Thyroid gland (tissue), 4 donors: ENCODE measurements around the gene RAP1GAP2. TPM values are rescaled to one million over a fixed set of nuclear protein-coding genes. Genes with fewer than 3 reads are reported as not detected.
"Not testable (repeated sequence)": the region's sequence is repeated elsewhere in the genome, so short reads cannot be mapped to it uniquely, and the experiment has no call there.

Experiments used
- DNase-seq, 2 donors: peaks; one replicate each; pipeline ENCODE4 v3.0.0-alpha.2; 2019
- H3K27ac ChIP-seq, 3 donors: fragments of 200-600 bp; sonication (generic); 1 replicate in 2 of 3; 2 replicates in 1 of 3; pipeline ENCODE4 v1.5.1; 2016 to 2019; ENCODE audit warnings: mild to moderate bottlenecking in 1 of 3, moderate library complexity in 1 of 3
- H3K27me3 ChIP-seq: fragments of 200-600 bp; sonication (generic); one replicate; pipeline ENCODE4 v1.5.1; 2019
- H3K36me3 ChIP-seq, 2 donors: fragments of 200-600 bp; sonication (generic); one replicate each; pipeline ENCODE4 v1.5.1; 2016 to 2019
- H3K4me1 ChIP-seq, 2 donors: fragments of 200-600 bp; sonication (generic); one replicate each; pipeline ENCODE4 v1.5.1; 2017 to 2019
- H3K4me3 ChIP-seq, 3 donors: fragments of 200-600 bp; sonication (generic); replicated peaks in 1 of 3; 1 replicate in 2 of 3; 2 replicates in 1 of 3; pipeline ENCODE4 v1.5.1; 2016; ENCODE audit warnings: mild to moderate bottlenecking in 1 of 3
- H3K9me3 ChIP-seq: fragments of 200-600 bp; sonication (generic); one replicate; pipeline ENCODE4 v1.5.1; 2017
- CTCF ChIP-seq, 6 experiments: fragments of 200-600 bp in 3 of 6; fragments of 450-650 bp in 3 of 6; sonication (generic) in 3 of 6; IDR thresholded peaks; one replicate each; pipeline ENCODE4 v1.5.1; 2016 to 2019; ENCODE audit warnings: antibody characterized with exemption in 6 of 6, mild to moderate bottlenecking in 2 of 6, inconsistent platforms in 1 of 6, moderate library complexity in 1 of 6
- POLR2A ChIP-seq, 2 donors: fragments of 450-650 bp; IDR thresholded peaks; one replicate each; pipeline ENCODE4 v1.6.1; 2017; ENCODE audit warnings: antibody characterized with exemption in 2 of 2, mild to moderate bottlenecking in 2 of 2, moderate library complexity in 1 of 2
- WGBS, 2 donors: methylation state at CpG; one replicate each; pipeline ENCODE4 v1.1.5; 2017; 5-methylcytosine and 5-hydroxymethylcytosine counted together
- intact Hi-C: fragments of 100-400 bp; cut with DNase I; formaldehyde crosslinking; loops from one replicate; pipeline ENCODE4 v1.15.1; 2023
- total RNA-seq, 4 donors: library from RNA; depleted of rRNA; stranded (reverse); fragments of >200 nt; gene quantifications; one replicate each; pipeline ENCODE4 v1.2.3, GENCODE V29; 2016

The RAP1GAP2 gene
- total RNA-seq, 4 donors from 2014 or later: 5.9 to 8.4 (median 6.8) TPM

- 65 to 72% methylated on average over 5 of the region's 5 CpGs for WGBS, 2 donors
- TF ChIP-seq POLR2A (IDR thresholded peaks at IDR 0.05) (no peak), CTCF (IDR thresholded peaks at IDR 0.05) (no peak)
- Histone ChIP-seq H3K4me3 (no peak overlapping the region), H3K9me3 (no peaks in the 10 kb centered on the region), H3K27me3 (no peaks in the 10 kb centered on the region), H3K36me3 (no peaks in the 10 kb centered on the region), H3K4me1 (no peaks in the 10 kb centered on the region), H3K27ac (no peak overlapping the region)
- no peak for DNase-seq
- intact Hi-C loops: no loop called here
These were observed 17.8 kb downstream of the RAP1GAP2 start for GRCh38 chr17:2814049-2814448.

- Histone ChIP-seq H3K4me1 (no peaks in the 10 kb centered on the region), H3K27ac (no peak overlapping the region), H3K36me3 (no peaks in the 10 kb centered on the region), H3K9me3 (no peaks in the 10 kb centered on the region), H3K4me3 (no peak overlapping the region), H3K27me3 (no peaks in the 10 kb centered on the region)
- no peak for DNase-seq
- WGBS, 2 donors: 67 to 72% methylated on average over 18 to 25 of the region's 27 CpGs
- intact Hi-C loops: no loop called here
- TF ChIP-seq CTCF (IDR thresholded peaks at IDR 0.05) (no peak), POLR2A (IDR thresholded peaks at IDR 0.05) (no peak)
These were observed 18.5 kb downstream of the RAP1GAP2 start for GRCh38 chr17:2814481-2815341.

GRCh38 chr17:2815781-2816185 is 19.5 kb downstream of the RAP1GAP2 start:
- 58 to 73% methylated on average over 17 of the region's 17 CpGs for WGBS, 2 donors
- no peak for DNase-seq
- intact Hi-C loops: no loop called here
- H3K27me3 ChIP-seq: no peaks in the 10 kb centered on the region
- H3K36me3 ChIP-seq: no peaks in the 10 kb centered on the region
- TF ChIP-seq CTCF (IDR thresholded peaks at IDR 0.05) (no peak), POLR2A (IDR thresholded peaks at IDR 0.05) (no peak)
- H3K4me1 ChIP-seq: no peaks in the 10 kb centered on the region
- no peak overlapping the region for H3K27ac ChIP-seq
- H3K4me3 ChIP-seq: no peak overlapping the region
- no peaks in the 10 kb centered on the region for H3K9me3 ChIP-seq

- TF ChIP-seq POLR2A (IDR thresholded peaks at IDR 0.05) (no peak), CTCF (IDR thresholded peaks at IDR 0.05) (no peak)
- no peaks in the 10 kb centered on the region for H3K36me3 ChIP-seq
- no peak overlapping the region for H3K4me3 ChIP-seq
- H3K9me3 ChIP-seq: no peaks in the 10 kb centered on the region
- H3K4me1 ChIP-seq: no peaks in the 10 kb centered on the region
- no peak for DNase-seq
- H3K27ac ChIP-seq: no peak overlapping the region
- H3K27me3 ChIP-seq: no peaks in the 10 kb centered on the region
- WGBS, 2 donors: 95% methylated on average over 4 of the region's 4 CpGs; no CpG with 5 or more reads in 1 of the 2 donors
- intact Hi-C loops: no loop called here
These were observed 20.4 kb downstream of the RAP1GAP2 start for GRCh38 chr17:2816688-2817087.

GRCh38 chr17:2819294-2819693 is 23.1 kb downstream of the RAP1GAP2 start:
- 95 to 98% methylated on average over 5 of the region's 5 CpGs for WGBS, 2 donors
- H3K27me3 ChIP-seq, H3K9me3 ChIP-seq, H3K27ac ChIP-seq, H3K4me1 ChIP-seq, DNase-seq, intact Hi-C loops, H3K4me3 ChIP-seq, H3K36me3 ChIP-seq: not testable (repeated sequence)
